C4-2B (cell line): Measurements from ENCODE around the gene PRKCE.

ENCODE experiments used
- CTCF ChIP-seq: fragments of 450-650 bp; conservative IDR thresholded peaks from 2 replicates; pipeline ENCODE4 v1.5.1; 2017; ENCODE audit warnings: mild to moderate bottlenecking
- ZFX ChIP-seq: fragments of 450-650 bp; IDR thresholded peaks from 2 replicates; pipeline ENCODE4 v1.6.1; 2017

GRCh38 chr2:46014911-46015654 is 363.6 kb downstream of the PRKCE start:
- TF ChIP-seq CTCF = no peak
- TF ChIP-seq ZFX = no peak
